Bone marrow (tissue), 2 donors: ENCODE data around the gene RIPOR2.
"Not testable (repeated sequence)": the region's sequence is repeated elsewhere in the genome, so short reads cannot be mapped to it uniquely, and the experiment has no call there.

Experiments
- DNase-seq, 2 donors: peaks; one replicate each; lab custom pipeline; 2025; lab: John Stamatoyannopoulos, UW

Gene RIPOR2

DNA sequence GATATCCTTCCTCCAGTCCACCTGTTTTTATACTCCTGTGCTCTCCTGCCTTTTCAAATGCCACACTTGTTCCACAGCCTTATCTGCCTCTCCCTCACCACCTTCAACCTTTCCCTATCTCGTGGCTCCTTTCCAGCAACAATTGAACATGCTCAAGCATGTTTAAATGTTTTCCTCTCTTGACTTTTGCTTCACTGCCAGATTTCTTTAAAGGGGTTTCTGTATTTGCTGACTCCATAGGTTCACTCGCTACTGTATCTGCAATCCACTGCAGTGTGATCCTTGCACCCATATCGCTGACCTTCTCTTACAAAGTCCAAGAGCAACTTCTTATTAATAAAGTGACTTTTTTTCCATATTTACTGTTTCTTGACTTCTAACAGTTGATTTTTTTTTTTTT is 172.2 kb downstream of the RIPOR2 start:
- no peak for DNase-seq

DNA sequence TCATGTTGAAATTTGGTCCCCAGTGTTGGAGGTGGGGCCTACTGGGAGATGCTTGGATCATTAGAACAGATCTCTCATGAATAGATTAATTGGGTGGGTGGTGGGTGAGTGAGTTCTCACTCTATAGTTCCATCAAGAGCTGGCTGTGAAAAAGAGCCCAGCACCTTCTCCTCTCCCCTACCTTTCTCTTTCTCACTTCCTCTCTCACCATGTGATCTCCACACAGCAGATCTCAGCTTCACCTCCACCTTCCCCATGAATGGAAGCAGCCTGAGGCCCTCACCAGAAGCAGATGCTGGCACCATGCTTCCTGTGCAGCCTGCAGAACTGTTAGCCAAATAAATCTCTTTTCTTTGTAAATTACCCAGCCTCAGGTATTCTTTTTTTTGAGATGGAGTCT is 173.9 kb downstream of the RIPOR2 start:
- no peak for DNase-seq

DNA sequence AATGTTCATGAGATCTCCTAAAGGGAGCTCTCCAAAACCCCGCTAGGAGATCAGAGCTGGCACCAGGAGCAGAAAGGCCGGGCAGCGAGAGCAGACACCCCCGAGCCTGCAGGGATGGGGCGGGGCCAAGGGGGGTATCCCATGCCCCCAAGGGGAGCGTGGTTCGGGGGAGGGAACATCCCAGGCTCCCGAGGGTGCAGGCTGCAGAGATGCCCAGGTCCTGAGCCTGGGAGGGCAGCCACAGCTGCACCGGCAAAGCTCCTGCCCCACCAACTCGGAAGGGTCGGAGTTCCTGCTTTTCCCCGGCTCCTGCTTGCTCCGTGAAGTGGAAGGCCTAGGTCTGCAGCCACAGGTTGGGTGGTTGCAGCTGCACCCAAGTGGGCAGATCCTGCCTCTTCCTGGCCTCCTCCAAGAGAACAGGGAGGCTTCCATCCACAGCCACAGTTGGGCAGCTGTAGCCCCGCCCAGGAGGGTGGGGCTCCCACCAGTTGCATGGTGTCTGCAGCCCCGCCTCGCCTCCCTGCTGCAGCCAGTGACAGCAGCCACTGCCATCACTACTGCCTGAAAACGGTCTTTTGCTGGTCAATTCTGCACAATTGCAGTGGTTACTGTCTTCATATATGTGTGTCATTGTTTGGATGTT is 174.4 kb downstream of the RIPOR2 start:
- no peak for DNase-seq

DNA sequence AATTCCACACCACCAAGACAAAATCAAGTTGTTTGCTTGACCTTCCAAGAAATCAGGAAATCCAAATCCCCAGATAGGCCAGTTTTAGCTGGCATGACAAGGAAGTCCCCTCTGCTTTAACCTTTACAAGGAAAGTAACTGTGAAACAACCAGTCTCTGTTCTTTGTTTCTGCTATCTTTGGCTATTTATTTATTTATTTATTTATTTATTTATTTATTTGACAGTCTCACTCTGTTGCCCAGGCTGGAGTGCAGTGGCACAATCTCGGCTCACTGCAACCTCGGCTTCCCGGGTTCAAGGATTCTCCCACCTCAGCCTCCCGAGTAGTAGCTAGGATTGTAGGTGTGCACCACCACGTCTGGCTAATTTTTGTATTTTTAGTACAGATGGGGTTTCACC is 175.6 kb downstream of the RIPOR2 start:
- DNase-seq = no peak

DNA sequence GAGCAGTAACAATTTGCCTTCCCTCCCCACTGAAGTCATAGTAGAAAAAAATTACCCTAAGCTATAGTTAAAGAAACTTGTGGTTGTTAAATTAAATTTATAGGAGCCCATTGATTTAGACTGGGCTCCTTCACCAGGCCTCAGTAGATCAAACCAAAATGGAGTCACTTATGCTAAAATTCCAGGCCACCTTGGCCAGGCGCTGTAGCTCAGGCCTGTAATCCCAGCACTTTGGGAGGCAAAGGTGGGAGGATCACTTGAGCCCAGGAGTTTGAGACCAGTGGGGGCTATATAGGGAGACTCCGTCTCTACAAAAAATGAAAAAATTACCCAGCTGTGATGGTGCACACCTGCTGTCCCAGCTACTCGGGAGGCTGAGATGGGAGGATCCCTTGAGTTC is 176.0 kb downstream of the RIPOR2 start:
- no peak for DNase-seq

DNA sequence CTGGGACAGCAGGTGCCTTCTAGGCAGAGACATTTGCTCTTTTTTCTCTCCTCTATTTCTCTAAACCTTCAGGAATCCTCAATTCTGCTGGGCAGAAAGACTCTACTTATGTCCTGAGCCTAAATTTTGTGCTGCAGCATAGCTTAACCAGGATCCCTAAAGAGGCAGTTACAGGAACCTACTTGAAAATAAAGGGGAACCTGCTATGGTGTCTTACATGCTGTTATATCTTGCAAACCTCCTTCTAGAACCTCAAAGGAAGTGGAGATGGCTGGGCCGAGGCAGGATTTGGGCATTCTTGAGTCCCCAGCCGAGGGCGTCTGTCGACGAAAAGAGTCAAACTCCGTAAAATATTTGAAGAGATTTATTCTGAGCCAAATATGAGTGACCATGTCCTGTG is 178.1 kb downstream of the RIPOR2 start:
- DNase-seq = peak in 1 of 2 donors; percentile 26

DNA sequence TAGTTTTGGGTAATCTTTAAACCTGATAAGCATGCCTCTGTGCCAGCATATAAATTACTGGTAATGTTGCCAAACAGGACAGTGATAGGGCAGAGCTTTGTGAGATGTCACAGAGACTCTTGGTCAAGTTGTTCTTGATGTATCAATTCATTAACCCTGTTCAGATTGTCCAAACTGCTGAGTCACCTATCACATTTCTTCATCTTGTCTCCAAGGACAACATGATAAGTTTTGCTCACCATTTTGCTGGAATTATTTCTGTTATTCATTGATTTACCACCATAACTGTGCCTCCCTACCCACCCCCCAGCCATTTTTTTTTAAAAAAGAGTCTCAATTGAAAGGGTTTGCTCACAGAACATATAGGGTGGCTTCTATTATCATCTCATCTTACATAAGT is 180.5 kb downstream of the RIPOR2 start:
- DNase-seq = no peak

DNA sequence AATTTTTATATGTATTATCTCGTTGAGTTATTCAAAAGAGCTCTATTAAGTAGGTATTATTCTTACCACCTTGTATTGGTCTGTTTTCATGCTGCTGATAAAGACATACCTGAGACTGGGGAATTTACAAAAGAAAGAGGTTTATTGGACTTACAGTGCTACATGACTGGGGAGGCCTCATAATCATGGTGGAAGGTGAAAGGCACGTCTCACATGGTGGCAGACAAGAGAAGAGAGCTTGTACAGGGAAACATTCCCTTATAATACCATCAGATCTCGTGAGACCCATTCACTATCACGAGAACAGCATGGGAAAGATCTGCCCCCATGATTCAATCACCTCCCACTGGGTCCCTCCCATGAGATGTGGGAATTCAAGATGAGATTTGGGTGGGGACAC is 181.4 kb downstream of the RIPOR2 start:
- not testable (repeated sequence) for DNase-seq
